Measurements from ENCODE around the gene USP20. TPM values are rescaled to one million over a fixed set of nuclear protein-coding genes. Genes with fewer than 3 reads are reported as not detected.

The USP20 gene
- total RNA-seq, 1 experiment from 2014 or later, result 16.8 TPM

- TF ChIP-seq, protein P1, sequence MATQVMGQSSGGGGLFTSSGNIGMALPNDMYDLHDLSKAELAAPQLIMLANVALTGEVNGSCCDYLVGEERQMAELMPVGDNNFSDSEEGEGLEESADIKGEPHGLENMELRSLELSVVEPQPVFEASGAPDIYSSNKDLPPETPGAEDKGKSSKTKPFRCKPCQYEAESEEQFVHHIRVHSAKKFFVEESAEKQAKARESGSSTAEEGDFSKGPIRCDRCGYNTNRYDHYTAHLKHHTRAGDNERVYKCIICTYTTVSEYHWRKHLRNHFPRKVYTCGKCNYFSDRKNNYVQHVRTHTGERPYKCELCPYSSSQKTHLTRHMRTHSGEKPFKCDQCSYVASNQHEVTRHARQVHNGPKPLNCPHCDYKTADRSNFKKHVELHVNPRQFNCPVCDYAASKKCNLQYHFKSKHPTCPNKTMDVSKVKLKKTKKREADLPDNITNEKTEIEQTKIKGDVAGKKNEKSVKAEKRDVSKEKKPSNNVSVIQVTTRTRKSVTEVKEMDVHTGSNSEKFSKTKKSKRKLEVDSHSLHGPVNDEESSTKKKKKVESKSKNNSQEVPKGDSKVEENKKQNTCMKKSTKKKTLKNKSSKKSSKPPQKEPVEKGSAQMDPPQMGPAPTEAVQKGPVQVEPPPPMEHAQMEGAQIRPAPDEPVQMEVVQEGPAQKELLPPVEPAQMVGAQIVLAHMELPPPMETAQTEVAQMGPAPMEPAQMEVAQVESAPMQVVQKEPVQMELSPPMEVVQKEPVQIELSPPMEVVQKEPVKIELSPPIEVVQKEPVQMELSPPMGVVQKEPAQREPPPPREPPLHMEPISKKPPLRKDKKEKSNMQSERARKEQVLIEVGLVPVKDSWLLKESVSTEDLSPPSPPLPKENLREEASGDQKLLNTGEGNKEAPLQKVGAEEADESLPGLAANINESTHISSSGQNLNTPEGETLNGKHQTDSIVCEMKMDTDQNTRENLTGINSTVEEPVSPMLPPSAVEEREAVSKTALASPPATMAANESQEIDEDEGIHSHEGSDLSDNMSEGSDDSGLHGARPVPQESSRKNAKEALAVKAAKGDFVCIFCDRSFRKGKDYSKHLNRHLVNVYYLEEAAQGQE (IDR thresholded peaks at IDR 0.05; ENCODE audit: low read depth), result no peak
- TF ChIP-seq ZFX (IDR thresholded peaks at IDR 0.05) (no peak), SIN3A (IDR thresholded peaks at IDR 0.05; ENCODE audit: low read depth) (no peak), ELF1 (IDR thresholded peaks at IDR 0.05; ENCODE audit: borderline replicate concordance, low read depth) (no peak), SRF (IDR thresholded peaks at IDR 0.05; ENCODE audit: low read depth) (no peak), SP1 (IDR thresholded peaks at IDR 0.05; ENCODE audit: low read depth) (no peak), EZH2 (IDR thresholded peaks at IDR 0.05) (no peak), MAX (IDR thresholded peaks at IDR 0.05) (no peak)
Observed at GRCh38 chr9:129851821-129852220, 16.6 kb downstream of the USP20 start (continued).

DNA sequence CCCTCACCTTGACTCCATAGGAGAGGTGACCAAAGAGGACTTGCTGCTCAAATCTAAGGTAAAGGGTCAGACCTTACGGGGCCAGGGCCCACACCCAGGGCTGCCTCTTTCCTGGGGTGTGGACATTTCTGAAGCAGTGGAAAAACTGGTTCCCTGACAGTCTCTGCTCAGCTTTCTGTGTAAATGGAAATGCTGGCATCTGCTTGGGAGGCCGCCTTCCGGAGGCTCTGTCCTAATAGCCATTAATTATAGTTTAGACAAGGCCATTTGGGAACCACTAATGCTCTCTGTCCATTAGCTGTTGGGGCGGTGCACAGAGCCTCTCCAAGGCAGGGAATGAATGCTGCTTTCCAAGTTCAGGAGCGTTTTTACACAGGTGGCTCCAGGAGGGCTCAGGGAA is 17.3 kb downstream of the USP20 start:
- Histone ChIP-seq H2AFZ (ENCODE audit: low read depth, low read length, poor library complexity, severe bottlenecking) (no peak overlapping the region), H3K9me2 (ENCODE audit: insufficient read depth) (no peaks in the 10 kb centered on the region), H3K4me1 (ENCODE audit: control insufficient read depth in 1 of 2, insufficient read depth in 2 of 2, low read length in 2 of 2) (no peaks in the 10 kb centered on the region), H4K20me1 (ENCODE audit: insufficient read depth) (no peaks in the 10 kb centered on the region), H3K27ac (ENCODE audit: low read depth, low read length) (no peak overlapping the region), H3K9me3 (ENCODE audit: control insufficient read depth in 1 of 2, insufficient read depth in 1 of 2, low read depth in 1 of 2, low read length in 2 of 2) (no peaks in the 10 kb centered on the region), H3K4me2 (ENCODE audit: low read length) (no peak overlapping the region), H3K9ac (ENCODE audit: low read length) (no peak overlapping the region), H3K4me3 (replicated peaks in 1 of 2; ENCODE audit: low read depth in 1 of 2, low read length in 2 of 2) (no peak overlapping the region), H3K36me3 (ENCODE audit: control insufficient read depth in 1 of 2, insufficient read depth in 2 of 2, low read length in 2 of 2) (peaks cover 0 to 4% of the 10 kb centered on the region in 2 experiments; a peak in 1 of 4 replicates), H3K79me2 (ENCODE audit: insufficient read depth, low read length) (no peaks in the 10 kb centered on the region), H3K27me3 (ENCODE audit: insufficient read depth, low read length) (no peaks in the 10 kb centered on the region)
- ChIA-PET RAD21 (ENCODE audit: low non-redundant PET in 1 of 2, low total read pairs in 2 of 2, uncharacterized antibody in 2 of 2, unreplicated experiment in 2 of 2) (no interaction called here), CTCF (no interaction called here), POLR2A (no interaction called here)
- DNase-seq (ENCODE audit: low read depth, low spot score), result no peak
- ATAC-seq, result no peak
- intact Hi-C loops (cut with micrococcal nuclease), result no loop called here
- BruUV-seq (replicated peaks), result no TSS peak
- no peak for TF ChIP-seq SP1 (IDR thresholded peaks at IDR 0.05; ENCODE audit: low read depth)
- no peak for TF ChIP-seq EZH2 (IDR thresholded peaks at IDR 0.05)
- TF ChIP-seq, protein P2, sequence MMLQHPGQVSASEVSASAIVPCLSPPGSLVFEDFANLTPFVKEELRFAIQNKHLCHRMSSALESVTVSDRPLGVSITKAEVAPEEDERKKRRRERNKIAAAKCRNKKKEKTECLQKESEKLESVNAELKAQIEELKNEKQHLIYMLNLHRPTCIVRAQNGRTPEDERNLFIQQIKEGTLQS (IDR thresholded peaks at IDR 0.05), result no peak
- TF ChIP-seq SIN3A (IDR thresholded peaks at IDR 0.05; ENCODE audit: low read depth), result no peak
- TF ChIP-seq RAD21 (IDR thresholded peaks at IDR 0.05; ENCODE audit: low read depth), result no peak
- TF ChIP-seq POLR2AphosphoS5 (IDR thresholded peaks at IDR 0.05; ENCODE audit: low read depth, low read length), result no peak
- TF ChIP-seq CEBPB (IDR thresholded peaks at IDR 0.05; ENCODE audit: low read depth), result no peak
- no peak for TF ChIP-seq POLR2A (IDR thresholded peaks at IDR 0.05; ENCODE audit: borderline replicate concordance, extremely low read depth, insufficient read depth, insufficient read length)
- TF ChIP-seq ZBTB33 (IDR thresholded peaks at IDR 0.05; ENCODE audit: extremely low read depth, insufficient replicate concordance, low read length), result no peak
- TF ChIP-seq, protein P1 (IDR thresholded peaks at IDR 0.05; ENCODE audit: low read depth), result no peak
- no peak for TF ChIP-seq CBX3 (IDR thresholded peaks at IDR 0.05; ENCODE audit: low read depth)

Data from HCT116 (cell line).